Keratinocyte (primary cell): ENCODE data around the gene BET1L. TPM values are rescaled to one million over a fixed set of nuclear protein-coding genes. Genes with fewer than 3 reads are reported as not detected.

Experiments
- DNase-seq: peaks from one replicate; pipeline ENCODE4 v3.0.0-alpha.2; 2011; ENCODE audit warnings: low read depth, missing footprints, low spot score
- FAIRE-seq: peaks from 2 replicates; lab custom pipeline; 2011; peaks lifted over from hg19 to GRCh38; lab: Jason Lieb, UNC
- H2AFZ ChIP-seq: 2 replicates; pipeline ENCODE4 v1.6.0; 2012; ENCODE audit warnings: low read length, control low read depth, inconsistent platforms; ENCODE audit not compliant: control insufficient read depth
- H3K27ac ChIP-seq: 2 replicates; pipeline ENCODE4 v1.5.1; 2011; ENCODE audit warnings: low read length; ENCODE audit not compliant: control insufficient read depth, insufficient read depth
- H3K27me3 ChIP-seq: 3 replicates; pipeline ENCODE4 v1.6.0; 2011; ENCODE audit warnings: low read length; ENCODE audit not compliant: control insufficient read depth, insufficient read depth; ENCODE audit errors: extremely low read depth
- H3K36me3 ChIP-seq, 2 experiments: 2 replicates in 1 of 2; 3 replicates in 1 of 2; pipeline ENCODE4 v1.5.1; 2011; ENCODE audit warnings: low read length in 2 of 2, mild to moderate bottlenecking in 1 of 2; ENCODE audit not compliant: control insufficient read depth in 2 of 2, insufficient read depth in 2 of 2; ENCODE audit errors: extremely low read depth in 1 of 2
- H3K4me1 ChIP-seq: 3 replicates; pipeline ENCODE4 v1.5.1; 2011; ENCODE audit warnings: low read length; ENCODE audit not compliant: control insufficient read depth, insufficient read depth; ENCODE audit errors: extremely low read depth
- H3K4me2 ChIP-seq: 3 replicates; pipeline ENCODE4 v1.6.0; 2011; ENCODE audit warnings: low read depth, low read length; ENCODE audit not compliant: control insufficient read depth, insufficient read depth; ENCODE audit errors: extremely low read depth
- H3K4me3 ChIP-seq, 3 experiments: fragments of 200-600 bp in 1 of 3; sonication (generic) in 1 of 3; 2 replicates in 2 of 3; 3 replicates in 1 of 3; pipeline ENCODE4 v1.5.1; 2011 to 2016; ENCODE audit warnings: low read length in 3 of 3, mild to moderate bottlenecking in 3 of 3, control low read depth in 2 of 3, inconsistent platforms in 1 of 3, low read depth in 1 of 3, mixed read lengths in 1 of 3, mixed run types in 1 of 3, moderate library complexity in 1 of 3; ENCODE audit not compliant: control insufficient read depth in 2 of 3, insufficient read depth in 2 of 3; ENCODE audit errors: extremely low read depth in 1 of 3
- H3K79me2 ChIP-seq: 2 replicates; pipeline ENCODE4 v1.6.0; 2012; ENCODE audit warnings: low read length; ENCODE audit not compliant: control insufficient read depth, insufficient read depth
- H3K9ac ChIP-seq: 3 replicates; pipeline ENCODE4 v1.6.0; 2011; ENCODE audit warnings: low read length; ENCODE audit not compliant: control insufficient read depth, insufficient read depth; ENCODE audit errors: extremely low read depth
- H3K9me1 ChIP-seq: 3 replicates; pipeline ENCODE4 v1.6.0; 2011; ENCODE audit warnings: low read length; ENCODE audit not compliant: control insufficient read depth, insufficient read depth; ENCODE audit errors: extremely low read depth
- H3K9me3 ChIP-seq: 2 replicates; pipeline ENCODE4 v1.5.1; 2012; ENCODE audit warnings: low read depth, low read length; ENCODE audit not compliant: control insufficient read depth
- H4K20me1 ChIP-seq: 3 replicates; pipeline ENCODE4 v1.6.0; 2011; ENCODE audit warnings: low read length; ENCODE audit not compliant: control insufficient read depth, insufficient read depth; ENCODE audit errors: extremely low read depth
- CTCF ChIP-seq, 3 experiments: IDR thresholded peaks in 1 of 3; conservative IDR thresholded peaks in 1 of 3; optimal IDR thresholded peaks in 1 of 3; 2 replicates in 2 of 3; 3 replicates in 1 of 3; pipeline versions ENCODE3 to v1.5.1; 2011; ENCODE audit warnings: low read length in 3 of 3, mild to moderate bottlenecking in 3 of 3, moderate library complexity in 2 of 3, control low read depth in 1 of 3, inconsistent platforms in 1 of 3; ENCODE audit not compliant: insufficient read depth in 2 of 3; ENCODE audit errors: extremely low read depth in 1 of 3
- EZH2 ChIP-seq: IDR thresholded peaks from one replicate; pipeline ENCODE4 v1.6.1; 2012; ENCODE audit warnings: inconsistent platforms, mild to moderate bottlenecking, low read length, moderate library complexity
- dilution Hi-C: fragments of 300-500 bp; cut with MboI; formaldehyde crosslinking; loops from one replicate; pipeline ENCODE4 v1.7.0; 2020; ENCODE audit warnings: low sequenced_read_pairs; ENCODE audit not compliant: extremely low pct_ligation_motif_present
- polyA plus RNA-seq, 5 experiments: library from polyadenylated mRNA; depleted of rRNA in 3 of 5; stranded (reverse) in 3 of 5; stranded (forward) in 1 of 5; unstranded in 1 of 5; fragments of >200 nt; gene quantifications; 1 replicate in 1 of 5; 2 replicates in 3 of 5; 3 replicates in 1 of 5; pipeline versions ENCODE4 v1.2.1 to v1.2.3, GENCODE V29; 2011 to 2012; ENCODE audit warnings: missing spikeins in 2 of 5, low read depth in 1 of 5, low replicate concordance in 1 of 5

The BET1L gene
- polyA plus RNA-seq, 1 donor (not counting 4 experiments of a cell fraction or from before 2014, with no cell fraction given), result 27.0 TPM

DNA sequence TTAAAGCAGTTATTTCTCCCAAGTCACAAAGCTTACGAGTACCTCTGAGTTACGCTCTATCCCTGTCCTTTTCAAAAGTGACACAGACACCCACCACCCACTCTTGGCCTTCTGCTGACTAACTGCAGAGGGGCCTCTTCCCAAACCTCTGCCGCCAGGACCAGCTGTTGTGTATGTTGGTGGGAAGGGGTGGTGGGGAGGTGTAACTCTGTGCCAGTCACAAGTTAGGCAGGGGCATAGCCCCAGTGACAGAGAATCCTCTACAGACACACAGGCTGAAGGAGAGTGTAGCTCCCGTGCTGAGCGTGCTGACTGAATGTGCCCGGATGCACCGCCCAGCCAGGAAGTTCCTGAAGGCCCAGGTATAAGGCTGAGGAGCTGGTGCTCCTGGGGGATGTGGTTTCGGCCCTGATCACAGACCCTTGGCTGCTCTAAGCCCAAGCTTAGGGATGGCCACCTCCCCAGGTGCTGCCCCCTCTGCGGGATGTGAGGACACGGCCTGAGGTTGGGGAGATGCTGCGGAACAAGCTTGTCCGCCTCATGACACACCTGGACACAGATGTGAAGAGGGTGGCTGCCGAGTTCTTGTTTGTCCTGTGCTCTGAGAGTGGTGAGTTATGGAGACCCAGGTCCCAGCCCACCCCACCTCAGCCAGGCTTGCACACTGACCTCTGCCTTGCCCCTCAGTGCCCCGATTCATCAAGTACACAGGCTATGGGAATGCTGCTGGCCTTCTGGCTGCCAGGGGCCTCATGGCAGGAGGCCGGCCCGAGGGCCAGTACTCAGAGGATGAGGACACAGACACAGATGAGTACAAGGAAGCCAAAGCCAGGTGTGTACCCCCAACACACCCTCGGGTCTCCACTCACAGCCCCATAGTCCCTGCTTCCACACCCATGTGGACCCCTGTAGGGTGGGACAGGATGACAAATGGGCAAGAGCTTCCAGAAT lies 5.2 kb upstream of the BET1L start:
- Histone ChIP-seq H3K79me2 (peaks cover 45% of the 10 kb centered on the region), H3K27ac (no peak overlapping the region), H3K36me3 (peaks cover 38 to 64% of the 10 kb centered on the region in 2 experiments), H3K9ac (no peak overlapping the region), H3K9me1 (no peaks in the 10 kb centered on the region), H4K20me1 (peaks cover 3% of the 10 kb centered on the region), H3K4me1 (peaks cover 18% of the 10 kb centered on the region), H3K9me3 (no peaks in the 10 kb centered on the region), H3K4me2 (no peak overlapping the region), H2AFZ (no peak overlapping the region), H3K27me3 (no peaks in the 10 kb centered on the region), H3K4me3 (no peak overlapping the region)
- TF ChIP-seq EZH2, result no peak
- TF ChIP-seq CTCF (optimal IDR thresholded peaks at IDR 0.05 in 1 of 3, IDR thresholded peaks at IDR 0.05 in 1 of 3, conservative IDR thresholded peaks at IDR 0.05 in 1 of 3; ENCODE audit: extremely low read depth in 1 of 3, insufficient read depth in 2 of 3, low read length in 3 of 3), result no peak
- dilution Hi-C loops, result no loop called here
- FAIRE-seq (no peak), DNase-seq (no peak)

DNA sequence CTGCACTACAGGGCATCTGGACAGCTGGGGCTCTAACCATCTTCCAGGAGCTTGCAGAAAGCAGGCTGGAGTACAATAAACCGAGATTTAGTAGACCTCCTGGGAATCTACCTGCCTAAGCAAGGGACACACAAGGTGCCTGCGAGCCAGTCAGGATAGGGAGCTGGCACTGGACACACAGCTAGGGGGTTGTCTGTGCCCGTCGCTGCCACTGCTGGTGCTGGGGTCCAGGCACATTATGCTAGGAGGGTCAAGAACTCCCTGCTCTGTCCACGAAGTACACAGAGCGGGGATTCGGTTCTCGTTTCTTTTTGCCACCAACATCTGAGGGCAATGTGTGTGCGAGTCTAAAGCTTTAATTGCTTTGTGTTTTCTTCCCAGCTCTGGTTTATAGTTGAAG lies 4.5 kb upstream of the BET1L start:
- peaks cover 49% of the 10 kb centered on the region for H3K79me2 ChIP-seq
- H3K4me1 ChIP-seq, result peaks cover 16% of the 10 kb centered on the region
- no peak overlapping the region for H3K27ac ChIP-seq
- H3K9me1 ChIP-seq, result no peaks in the 10 kb centered on the region
- peaks cover 3% of the 10 kb centered on the region for H4K20me1 ChIP-seq
- H3K4me3 ChIP-seq, result no peak overlapping the region
- H3K9me3 ChIP-seq, result no peaks in the 10 kb centered on the region
- FAIRE-seq (no peak), DNase-seq (no peak)
- peaks cover 38 to 64% of the 10 kb centered on the region in 2 experiments for H3K36me3 ChIP-seq
- dilution Hi-C loops, result no loop called here
- no peak overlapping the region for H2AFZ ChIP-seq
- no peak overlapping the region for H3K4me2 ChIP-seq
- H3K27me3 ChIP-seq, result no peaks in the 10 kb centered on the region
- no peak for TF ChIP-seq EZH2
- TF ChIP-seq CTCF (optimal IDR thresholded peaks at IDR 0.05 in 1 of 3, IDR thresholded peaks at IDR 0.05 in 1 of 3, conservative IDR thresholded peaks at IDR 0.05 in 1 of 3; ENCODE audit: extremely low read depth in 1 of 3, insufficient read depth in 2 of 3, low read length in 3 of 3), result no peak
- no peak overlapping the region for H3K9ac ChIP-seq
